ENCODE data around the gene CTH. TPM values are rescaled to one million over a fixed set of nuclear protein-coding genes. Genes with fewer than 3 reads are reported as not detected.

CTH gene
- total and polyA plus RNA-seq, 2 of the 4 experiments (the other 2 are of a cell fraction): 2.7 to 3.0 TPM

DNA sequence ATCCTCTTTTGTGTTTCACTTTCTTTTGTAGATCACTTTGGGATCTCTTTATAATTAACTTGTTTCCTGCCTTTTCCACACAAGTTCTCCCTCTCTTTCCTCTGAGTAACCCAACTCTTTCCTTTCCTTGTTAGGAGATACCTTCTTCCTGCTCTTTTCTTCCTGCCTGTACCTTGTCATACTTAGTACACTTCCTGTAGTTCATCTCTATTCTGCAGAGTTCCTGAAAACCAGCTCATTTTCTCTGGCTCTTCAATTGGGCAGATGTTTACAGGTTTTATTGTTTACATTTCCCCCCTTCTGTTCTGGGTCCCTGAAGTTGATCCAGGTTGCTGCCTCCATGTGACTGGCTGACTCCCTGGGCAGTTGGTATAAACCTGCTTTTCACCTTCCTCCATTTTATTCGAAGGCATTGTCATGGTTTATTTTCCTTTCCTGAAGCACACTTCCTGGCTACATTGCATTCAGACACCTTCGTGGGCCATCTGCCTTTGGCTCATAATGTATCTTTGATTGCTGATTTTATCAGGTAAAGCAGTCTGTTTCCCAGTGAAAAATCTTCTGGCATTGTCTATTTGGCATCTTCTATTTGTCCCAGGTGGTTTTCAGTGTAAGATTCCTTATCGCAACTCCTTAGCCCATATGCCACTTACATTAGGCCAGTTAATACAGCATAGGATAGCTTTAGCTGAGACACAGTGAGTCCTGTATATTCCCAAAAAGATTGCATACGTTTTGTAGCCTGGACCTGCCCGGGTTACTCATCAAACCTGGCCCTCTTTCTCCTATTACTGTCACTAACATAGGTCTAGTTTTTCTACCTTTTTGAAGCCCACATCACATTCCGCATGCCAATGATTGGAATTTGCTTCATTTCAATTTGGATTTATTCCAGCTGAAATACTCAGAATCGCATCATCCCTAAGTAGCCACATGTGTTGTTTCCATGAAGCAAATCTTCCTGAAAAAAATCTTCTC lies 15.4 kb downstream of the CTH start:
- dilution Hi-C loops (cut with HindIII; ENCODE audit: low sequenced_read_pairs, unreplicated experiment): no loop called here
- Histone ChIP-seq H2BK20ac (ENCODE audit: low read depth, low read length) (no peak overlapping the region), H2AK9ac (replicated peaks; ENCODE audit: low read depth, low read length, poor library complexity) (no peak overlapping the region), H3K14ac (replicated peaks; ENCODE audit: low read depth, low read length) (no peak overlapping the region), H3K9me1 (ENCODE audit: insufficient read depth, low read length) (no peaks in the 10 kb centered on the region), H3K27ac (ENCODE audit: insufficient read depth, low read length) (no peak overlapping the region), H3K36me3 (ENCODE audit: control insufficient read depth, insufficient read depth, low read length) (peaks cover 6% of the 10 kb centered on the region), H3K9me3 (ENCODE audit: control insufficient read depth, insufficient read depth, low read length) (no peaks in the 10 kb centered on the region), H3K4me2 (ENCODE audit: low read depth, low read length) (no peak overlapping the region), H3K27me3 (ENCODE audit: control insufficient read depth, insufficient read depth, low read length) (no peaks in the 10 kb centered on the region), H4K8ac (ENCODE audit: low read depth in 2 of 2, low read length in 2 of 2) (no peak overlapping the region), H2AFZ (replicated peaks; ENCODE audit: low read length, poor library complexity) (no peak overlapping the region), H4K20me1 (ENCODE audit: insufficient read depth, low read length) (no peaks in the 10 kb centered on the region), H3K9ac (ENCODE audit: low read depth, low read length) (no peak overlapping the region), H2AK5ac (ENCODE audit: low read depth, low read length) (no peak overlapping the region), H3K4ac (ENCODE audit: low read depth, low read length) (no peak overlapping the region), H2BK120ac (ENCODE audit: low read depth, low read length) (no peak overlapping the region), H3K56ac (ENCODE audit: extremely low read depth, insufficient read depth, low read length) (no peak overlapping the region), H3K23ac (ENCODE audit: low read depth, low read length) (no peak overlapping the region), H3K4me3 (ENCODE audit: insufficient read depth, low read depth, low read length) (no peak overlapping the region), H3K18ac (ENCODE audit: low read depth, low read length) (no peak overlapping the region), H3K4me1 (ENCODE audit: control insufficient read depth, insufficient read depth, low read length) (no peaks in the 10 kb centered on the region), H2BK15ac (ENCODE audit: low read depth, low read length) (no peak overlapping the region), H3K79me1 (ENCODE audit: low read depth in 1 of 2, low read length in 2 of 2) (no peaks in the 10 kb centered on the region), H2BK5ac (ENCODE audit: low read depth, low read length, poor library complexity, severe bottlenecking) (no peak overlapping the region), H4K5ac (ENCODE audit: low read depth, low read length) (no peak overlapping the region), H4K91ac (ENCODE audit: insufficient read depth, low read depth, low read length) (no peak overlapping the region)
- ChIA-PET CTCF (no interaction called here), POLR2A (ENCODE audit: unreplicated experiment) (no interaction called here)
- 83% methylated on average over 2 of the region's 7 CpGs; no CpG with 5 or more reads in 1 of the 2 experiments for WGBS, 2 experiments (ENCODE audit: extremely low coverage in 2 of 2, insufficient read length in 1 of 2)
- TF ChIP-seq POLR2A (IDR thresholded peaks at IDR 0.05; ENCODE audit: low read depth, low read length) (no peak), FOS (IDR thresholded peaks at IDR 0.05; ENCODE audit: low read depth, low read length) (no peak), NFE2L2 (IDR thresholded peaks at IDR 0.05; ENCODE audit: low read depth, low read length) (no peak), BHLHE40 (IDR thresholded peaks at IDR 0.05; ENCODE audit: low read depth, low read length) (no peak)
- intact Hi-C loops (cut with micrococcal nuclease): no loop called here
- in situ Hi-C loops (cut with MboI; ENCODE audit: low sequenced_read_pairs): no loop called here
- BruUV-seq (replicated peaks): no TSS peak
- DNase-seq (no peak), ATAC-seq (ENCODE audit: low read depth) (no peak)
